GM18951 (cell line): ENCODE data around the gene SCFD2.

Experiments used
- POLR2A ChIP-seq: IDR thresholded peaks from 4 replicates; pipeline ENCODE4 v1.6.1; 2011; ENCODE audit warnings: mild to moderate bottlenecking; ENCODE audit not compliant: insufficient read length, insufficient read depth; ENCODE audit errors: extremely low read depth
- in situ Hi-C: fragments of 300-500 bp; cut with MboI; formaldehyde crosslinking; loops from one replicate; pipeline ENCODE4 v1.12.0; 2022; ENCODE audit warnings: low sequenced_read_pairs, mixed read lengths, inconsistent platforms; ENCODE audit not compliant: unreplicated experiment

The SCFD2 gene

DNA sequence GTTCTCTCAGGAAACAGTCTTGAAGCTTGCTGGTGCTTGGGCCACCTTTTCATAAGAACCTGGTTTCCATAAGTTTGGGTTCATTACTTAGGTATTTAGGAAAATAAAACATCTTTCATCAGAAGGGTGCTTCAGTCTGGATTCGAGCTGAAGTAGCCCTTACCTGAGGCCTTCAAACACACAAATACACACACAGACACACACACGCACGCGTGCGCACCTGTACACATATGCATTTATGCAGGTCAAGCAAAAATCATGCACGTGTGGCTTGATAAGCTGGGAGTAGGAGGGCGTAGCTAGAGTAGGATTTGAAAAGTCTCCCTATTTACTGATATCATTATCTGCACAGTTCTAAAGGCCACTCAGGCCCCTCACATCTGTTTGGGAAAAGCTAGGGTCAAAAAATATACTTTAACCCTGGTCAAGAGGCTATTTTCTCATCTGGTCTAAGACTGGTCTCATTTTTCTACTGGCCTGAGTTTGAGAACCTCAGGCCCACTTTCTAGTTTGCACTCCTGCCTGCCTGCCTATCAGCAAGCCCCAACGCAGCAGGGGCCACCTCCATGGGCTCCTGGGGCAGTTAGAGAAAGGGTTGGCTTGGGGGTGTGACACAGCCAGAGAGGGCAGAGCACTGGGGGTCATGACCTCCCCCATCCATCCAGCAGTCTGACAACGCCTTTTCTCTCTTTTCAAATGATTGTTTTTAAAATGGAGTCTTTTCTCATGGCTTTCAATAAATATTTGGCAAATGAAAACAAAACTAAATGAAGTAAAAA, 439.5 kb downstream of the SCFD2 start:
- TF ChIP-seq POLR2A = no peak
- in situ Hi-C loops = no loop called here

DNA sequence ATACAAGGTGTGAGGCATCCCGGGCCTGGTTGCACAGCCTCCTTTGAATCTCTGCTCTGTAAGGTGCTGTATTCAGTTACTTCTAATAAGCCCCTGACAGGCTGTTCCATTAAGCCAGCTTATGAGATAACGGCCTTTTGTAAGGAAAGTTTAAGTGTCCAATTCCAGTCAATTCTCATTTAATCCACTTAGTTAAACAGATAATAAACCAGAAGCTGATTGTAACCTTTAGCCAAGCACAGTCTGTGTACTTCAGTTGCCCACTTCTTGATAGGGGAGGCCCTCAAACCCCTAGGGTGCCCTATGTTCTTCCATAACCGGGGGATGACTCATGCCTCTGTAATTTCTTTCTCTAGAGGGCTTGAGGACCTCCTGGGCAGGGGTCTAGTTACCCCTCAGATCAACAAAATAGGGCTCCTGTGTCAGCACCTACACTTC, 440.3 kb downstream of the SCFD2 start:
- in situ Hi-C loops = no loop called here
- no peak for TF ChIP-seq POLR2A

DNA sequence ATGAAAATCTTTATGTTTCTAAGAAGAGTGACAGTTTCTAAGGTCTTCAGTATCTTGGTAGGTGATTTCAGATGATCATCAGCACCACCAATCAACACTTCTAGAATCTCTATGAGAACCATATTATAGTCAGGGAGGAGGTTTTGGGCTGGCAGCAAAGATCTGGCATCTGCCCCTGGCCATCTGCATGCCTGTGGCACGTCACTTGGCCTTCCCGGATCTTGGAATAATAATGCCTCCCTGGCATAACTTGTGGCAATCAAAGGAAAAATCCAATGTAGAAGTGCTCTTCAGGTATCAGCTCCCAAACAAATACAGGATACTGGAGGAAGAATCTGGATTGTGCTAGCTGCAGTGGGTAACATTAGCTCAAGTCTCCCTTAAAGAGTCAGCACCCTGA, 446.4 kb downstream of the SCFD2 start:
- TF ChIP-seq POLR2A = no peak
- in situ Hi-C loops = no loop called here

DNA sequence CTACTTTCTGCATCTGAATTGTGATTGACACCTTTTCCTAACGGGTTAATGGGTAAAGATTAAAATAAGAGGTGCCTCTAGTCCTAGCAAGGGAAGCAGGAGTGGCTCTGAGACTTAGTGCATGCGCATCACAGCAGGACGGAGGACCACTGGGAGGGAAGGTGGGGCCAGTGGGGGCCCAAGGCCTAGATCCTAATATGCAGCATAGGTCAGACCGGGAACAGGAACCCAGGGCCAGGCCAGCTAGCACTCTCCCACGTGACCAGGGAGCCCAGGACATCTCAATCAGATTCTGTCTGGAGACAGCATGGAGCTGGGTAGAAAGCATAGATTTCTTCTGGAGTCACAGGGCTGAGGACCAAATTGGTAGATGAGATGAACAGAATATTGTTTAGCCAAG, 448.0 kb downstream of the SCFD2 start:
- in situ Hi-C loops = no loop called here
- TF ChIP-seq POLR2A = no peak

DNA sequence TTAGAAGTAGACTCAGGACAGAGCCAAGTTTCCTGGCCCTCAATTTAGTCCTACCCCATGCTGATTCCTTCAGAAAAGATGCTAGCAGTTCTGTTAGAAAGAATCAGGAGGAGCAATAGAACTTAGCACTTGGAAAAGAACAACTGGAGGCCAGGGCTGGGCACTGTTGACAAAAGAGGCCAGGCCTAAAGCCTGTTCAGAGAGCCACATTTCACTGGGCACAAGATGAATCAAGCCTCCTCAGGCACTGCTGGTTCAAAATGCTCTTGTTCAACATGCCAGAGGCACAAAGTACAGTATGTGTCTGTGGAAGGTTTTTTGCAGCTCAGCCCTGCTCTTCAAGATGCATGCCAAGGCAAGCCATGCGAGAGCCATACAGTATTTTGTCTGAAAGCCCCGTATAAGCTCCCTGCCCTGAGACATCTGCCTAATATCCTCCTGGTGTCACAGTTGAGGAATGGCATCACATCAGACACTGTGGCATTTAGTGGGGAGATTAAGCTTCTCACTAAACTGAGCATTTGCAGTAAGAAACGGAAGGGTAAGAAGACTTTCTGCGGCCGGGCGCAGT, 450.0 kb downstream of the SCFD2 start:
- TF ChIP-seq POLR2A = no peak
- in situ Hi-C loops = no loop called here

DNA sequence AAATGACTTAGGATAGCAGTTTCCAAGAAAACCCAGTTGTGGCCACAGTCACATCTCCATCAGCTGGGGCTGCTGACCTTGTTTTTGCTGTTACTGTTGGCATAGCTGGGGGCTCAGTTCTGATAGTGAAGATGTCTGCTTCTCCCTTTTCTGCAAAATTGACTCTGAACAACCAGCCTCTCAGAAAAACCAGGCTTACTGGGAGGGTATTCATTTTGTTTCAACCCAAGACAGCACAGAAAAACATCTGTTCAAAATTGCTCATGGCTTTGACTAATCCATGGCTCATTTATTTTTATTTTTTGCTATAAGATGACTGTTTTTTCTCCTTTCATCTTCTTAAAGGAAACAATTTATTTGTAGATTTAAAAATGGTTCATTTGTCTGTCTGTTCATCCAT, 450.7 kb downstream of the SCFD2 start:
- TF ChIP-seq POLR2A = no peak
- in situ Hi-C loops = no loop called here

DNA sequence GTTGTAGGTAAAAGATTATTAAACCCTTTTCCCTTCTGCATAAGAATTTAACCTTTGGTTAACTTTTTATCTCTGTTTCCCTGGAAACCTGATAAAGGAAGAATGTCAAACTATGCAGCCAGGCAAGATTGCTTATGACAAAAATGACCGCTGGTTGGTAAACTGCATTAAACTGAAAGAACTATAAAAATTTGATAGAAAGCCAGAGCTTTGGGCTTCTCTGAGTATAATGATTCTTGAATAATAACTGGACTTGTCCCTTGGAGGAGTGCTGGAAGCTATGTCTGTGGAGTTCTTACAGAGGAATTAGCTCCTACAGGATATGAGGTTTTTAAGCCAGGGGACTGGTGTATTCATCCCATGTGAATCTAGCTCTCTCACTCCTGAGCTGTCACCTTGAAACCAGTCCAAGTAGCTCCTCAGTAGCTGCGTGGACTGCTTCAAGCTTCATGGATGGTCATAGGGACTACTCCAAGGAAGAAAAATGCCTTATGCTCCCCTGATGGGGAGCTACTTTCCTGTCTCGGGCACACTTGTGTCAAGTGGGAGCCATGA, 451.7 kb downstream of the SCFD2 start:
- in situ Hi-C loops = no loop called here
- TF ChIP-seq POLR2A = no peak

DNA sequence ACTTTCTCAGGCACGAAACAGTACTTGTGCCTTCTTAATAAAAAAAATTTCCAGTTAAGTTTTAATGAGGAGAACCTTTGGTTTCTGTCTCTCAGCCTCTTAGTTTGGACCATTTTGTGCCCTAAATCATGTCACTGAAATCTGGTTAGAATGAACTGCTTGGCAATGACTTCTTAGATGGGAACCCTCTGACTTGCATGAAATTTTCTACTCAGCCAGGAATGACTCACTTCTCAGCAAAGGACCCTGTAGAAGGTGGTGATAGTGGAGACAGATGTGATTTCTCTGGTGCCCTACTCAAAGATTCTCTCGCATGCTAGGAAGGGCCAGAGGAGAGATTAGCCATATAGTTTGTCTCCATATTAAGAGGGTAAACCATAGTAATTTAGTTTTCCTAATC, 453.3 kb downstream of the SCFD2 start:
- TF ChIP-seq POLR2A = no peak
- in situ Hi-C loops = no loop called here

DNA sequence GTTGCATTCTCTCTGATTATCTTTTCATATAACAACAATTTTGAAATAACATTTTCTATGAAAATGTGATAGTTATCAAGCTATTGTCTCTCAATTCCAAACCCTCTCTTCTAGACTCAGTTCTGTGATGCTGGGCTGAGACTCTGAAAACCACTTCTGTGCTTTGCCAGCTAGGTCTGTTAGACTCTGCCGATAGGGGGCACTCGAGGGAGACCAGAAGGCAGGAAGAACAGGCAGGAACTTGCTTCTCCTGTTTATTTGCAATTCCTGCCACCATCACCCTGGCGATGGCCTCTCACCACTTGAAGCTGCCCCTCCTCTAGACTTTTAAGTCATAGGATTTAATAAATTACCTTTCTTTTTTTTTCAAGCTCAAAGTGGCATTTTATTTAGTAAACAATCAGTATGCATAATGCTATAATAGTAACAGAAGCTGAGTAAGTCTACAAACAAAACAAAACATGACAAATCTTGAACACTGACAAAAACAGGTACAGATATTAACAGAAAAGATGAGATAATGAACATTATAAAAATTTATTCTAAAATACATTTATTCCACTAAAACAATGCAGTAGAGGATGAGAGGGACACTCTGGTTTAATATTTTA, 454.1 kb downstream of the SCFD2 start:
- in situ Hi-C loops = no loop called here
- no peak for TF ChIP-seq POLR2A

DNA sequence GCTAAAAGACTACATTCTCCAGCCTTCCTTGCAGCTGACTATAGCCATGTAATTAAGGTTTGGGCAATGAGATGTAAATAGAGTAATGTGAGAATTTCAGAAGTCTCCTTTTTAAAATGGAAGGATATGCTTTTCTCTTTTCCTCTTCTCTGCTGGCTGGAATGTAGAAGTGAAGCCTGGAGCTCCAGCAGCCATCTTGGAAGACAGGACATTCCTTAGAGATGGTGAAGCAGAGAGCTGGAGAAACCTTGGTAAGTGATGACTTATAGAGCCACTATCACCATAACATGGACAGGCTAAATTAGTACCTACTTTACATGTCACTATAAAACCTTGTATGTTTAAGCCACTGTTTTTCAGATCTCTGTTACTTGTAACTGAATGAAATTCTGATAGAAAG, 455.7 kb downstream of the SCFD2 start:
- TF ChIP-seq POLR2A = no peak
- in situ Hi-C loops = no loop called here

DNA sequence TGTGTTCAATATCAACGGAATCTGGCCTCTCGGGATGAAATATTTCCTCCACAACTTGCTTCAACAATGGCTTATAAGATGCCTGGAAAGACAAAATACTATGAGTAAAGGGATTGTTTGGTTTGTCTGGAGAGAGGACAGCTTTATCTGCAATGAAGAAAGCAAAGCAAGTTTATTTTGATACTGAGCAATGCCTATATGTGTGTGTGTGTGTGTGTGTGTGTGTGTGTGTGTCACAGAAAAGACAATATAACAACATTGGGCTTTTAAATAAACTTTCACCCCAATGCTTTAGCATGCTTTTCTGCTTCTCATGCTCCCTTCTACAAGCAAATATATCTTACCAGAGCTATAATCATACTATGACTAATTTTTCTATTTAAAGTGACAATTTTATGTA, 458.4 kb downstream of the SCFD2 start:
- no peak for TF ChIP-seq POLR2A
- in situ Hi-C loops = no loop called here

DNA sequence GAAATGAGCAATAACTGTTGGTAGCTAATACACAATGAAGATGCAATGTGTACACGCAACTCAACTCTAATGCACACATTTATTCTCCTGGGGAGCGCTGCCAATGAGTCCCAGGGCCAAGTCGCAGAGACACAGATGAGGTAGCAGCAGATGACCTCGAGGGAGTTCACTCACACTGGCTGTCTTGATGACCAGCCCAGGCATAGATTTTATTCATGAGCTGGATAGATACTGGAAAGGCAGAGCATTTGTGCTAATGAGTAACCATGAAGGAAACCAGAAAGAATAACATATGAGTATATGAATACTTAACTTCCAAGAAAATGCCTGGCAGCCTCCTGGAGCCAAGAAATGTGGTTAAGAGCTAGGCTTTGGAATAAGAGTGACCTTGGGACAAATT, 461.4 kb downstream of the SCFD2 start:
- in situ Hi-C loops = no loop called here
- no peak for TF ChIP-seq POLR2A

DNA sequence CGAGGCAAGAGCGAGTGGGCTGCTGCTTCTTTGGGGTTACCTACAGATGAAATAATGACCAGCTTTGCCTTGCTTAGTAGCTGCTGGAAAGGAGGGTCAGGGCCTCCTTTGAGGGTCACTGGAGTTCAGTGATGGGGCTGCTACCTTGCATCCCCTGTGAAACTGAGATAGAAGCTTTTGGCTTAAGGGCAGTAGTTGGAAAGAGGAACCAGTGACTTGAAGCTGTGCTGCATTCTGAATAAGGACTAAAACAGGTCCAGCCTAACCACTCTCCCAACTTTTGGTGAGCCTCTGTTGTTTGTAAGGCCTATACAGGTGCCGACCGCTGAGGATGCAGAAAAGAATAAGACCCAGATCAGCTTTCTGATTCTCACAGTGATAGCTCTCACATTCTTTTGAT, 462.6 kb downstream of the SCFD2 start:
- no peak for TF ChIP-seq POLR2A
- in situ Hi-C loops = no loop called here

DNA sequence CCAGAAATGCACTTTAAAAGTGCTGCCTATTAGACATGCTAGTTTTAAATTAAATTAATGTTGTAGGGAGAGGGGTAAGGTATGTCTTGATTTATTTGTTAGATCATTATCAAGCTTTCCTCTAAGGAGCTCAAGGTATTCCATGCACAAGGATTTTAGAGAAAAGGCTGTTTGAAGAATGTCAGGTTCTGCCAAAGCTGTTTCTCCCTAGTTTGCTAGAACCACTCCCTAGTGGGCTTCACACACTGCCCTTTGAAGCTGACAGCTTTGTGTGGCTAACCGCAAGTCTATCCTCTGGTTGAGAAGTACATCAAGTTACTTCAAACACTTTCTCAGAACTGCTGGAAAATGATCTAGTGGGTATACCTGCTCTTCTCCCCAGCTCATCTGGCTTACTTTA, 471.4 kb downstream of the SCFD2 start:
- in situ Hi-C loops = no loop called here
- no peak for TF ChIP-seq POLR2A

DNA sequence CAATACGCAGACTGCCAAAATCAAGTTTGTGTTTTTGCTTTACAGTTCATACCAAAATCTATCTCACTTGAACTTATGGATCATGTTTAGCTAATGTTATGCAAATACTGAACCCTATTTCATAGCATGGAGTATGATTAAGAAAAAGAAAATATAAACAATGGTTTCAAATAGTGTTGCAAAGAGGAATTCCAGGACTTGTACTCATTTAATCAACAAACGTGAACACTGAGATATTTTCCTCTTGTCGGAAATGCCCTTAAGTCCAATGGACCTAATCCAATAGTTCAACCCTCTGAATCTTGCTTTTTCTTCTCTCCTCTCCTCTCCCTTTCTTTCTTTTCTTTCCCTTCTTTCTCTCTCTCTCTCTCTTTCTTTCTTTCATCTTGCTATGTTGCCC, 473.0 kb downstream of the SCFD2 start:
- in situ Hi-C loops = no loop called here

More for the DNA sequence above, 473.0 kb downstream of the SCFD2 start:
- TF ChIP-seq POLR2A = no peak
